ENCODE measurements around the gene TMEM270.

Gene TMEM270

GRCh38 chr7:73901823-73902597, 41.1 kb downstream of the TMEM270 start:
- DNase-seq (ENCODE audit: low read depth) = no peak
- no peak overlapping the region for H3K4me3 ChIP-seq (ENCODE audit: low read depth, low read length)
- TF ChIP-seq CTCF (IDR thresholded peaks at IDR 0.05; ENCODE audit: low read depth, low read length, missing control alignments) = no peak

- no peak for DNase-seq (ENCODE audit: low read depth)
- no peak overlapping the region for H3K4me3 ChIP-seq (ENCODE audit: low read depth, low read length)
These were observed 42.6 kb downstream of the TMEM270 start for GRCh38 chr7:73903321-73904218.

GRCh38 chr7:73904219-73905137, 43.5 kb downstream of the TMEM270 start:
- DNase-seq (ENCODE audit: low read depth) = no peak
- no peak overlapping the region for H3K4me3 ChIP-seq (ENCODE audit: low read depth, low read length)
- TF ChIP-seq CTCF (IDR thresholded peaks at IDR 0.05; ENCODE audit: low read depth, low read length, missing control alignments) = no peak

More at GRCh38 chr7:73903321-73904218, 42.6 kb downstream of the TMEM270 start:
- no peak for TF ChIP-seq CTCF (IDR thresholded peaks at IDR 0.05; ENCODE audit: low read depth, low read length, missing control alignments)

- H3K4me3 ChIP-seq (ENCODE audit: low read depth, low read length) = no peak overlapping the region
- no peak for TF ChIP-seq CTCF (IDR thresholded peaks at IDR 0.05; ENCODE audit: low read depth, low read length, missing control alignments)
- DNase-seq (ENCODE audit: low read depth) = no peak
These were observed 44.4 kb downstream of the TMEM270 start for GRCh38 chr7:73905360-73905759.

GRCh38 chr7:73906874-73907273, 45.9 kb downstream of the TMEM270 start:
- no peak for TF ChIP-seq CTCF (IDR thresholded peaks at IDR 0.05; ENCODE audit: low read depth, low read length, missing control alignments)
- no peak overlapping the region for H3K4me3 ChIP-seq (ENCODE audit: low read depth, low read length)
- DNase-seq (ENCODE audit: low read depth) = no peak

GRCh38 chr7:73907554-73908122, 46.7 kb downstream of the TMEM270 start:
- no peak for DNase-seq (ENCODE audit: low read depth)
- TF ChIP-seq CTCF (IDR thresholded peaks at IDR 0.05; ENCODE audit: low read depth, low read length, missing control alignments) = no peak
- H3K4me3 ChIP-seq (ENCODE audit: low read depth, low read length) = no peak overlapping the region

All from GM12864 (cell line).